ENCODE data around the gene MRTFA.
"Not testable (repeated sequence)": the region's sequence is repeated elsewhere in the genome, so short reads cannot be mapped to it uniquely, and the experiment has no call there.

Gene MRTFA

GRCh38 chr22:40531951-40532900 is 104.3 kb downstream of the MRTFA start:
- H3K4me3 ChIP-seq (ENCODE audit: control insufficient read depth, low read depth, low read length) = peak overlapping the region; percentile 20
- DNase-seq (ENCODE audit: low read depth) = no peak
- no peak for TF ChIP-seq CTCF (IDR thresholded peaks at IDR 0.05; ENCODE audit: control insufficient read depth, insufficient read depth, low read depth, low read length, missing control alignments)

GRCh38 chr22:40530391-40530790 is 106.1 kb downstream of the MRTFA start:
- DNase-seq (ENCODE audit: low read depth); H3K4me3 ChIP-seq (ENCODE audit: control insufficient read depth, low read depth, low read length): not testable (repeated sequence)

- no peak overlapping the region for H3K4me3 ChIP-seq (ENCODE audit: control insufficient read depth, low read depth, low read length)
- no peak for TF ChIP-seq CTCF (IDR thresholded peaks at IDR 0.05; ENCODE audit: control insufficient read depth, insufficient read depth, low read depth, low read length, missing control alignments)
- DNase-seq (ENCODE audit: low read depth) = no peak
Observed at GRCh38 chr22:40529821-40530220, 106.7 kb downstream of the MRTFA start.

GRCh38 chr22:40526960-40527359 is 109.6 kb downstream of the MRTFA start:
- no peak overlapping the region for H3K4me3 ChIP-seq (ENCODE audit: control insufficient read depth, low read depth, low read length)
- TF ChIP-seq CTCF (IDR thresholded peaks at IDR 0.05; ENCODE audit: control insufficient read depth, insufficient read depth, low read depth, low read length, missing control alignments) = no peak

GRCh38 chr22:40525250-40525884 is 111.2 kb downstream of the MRTFA start:
- no peak overlapping the region for H3K4me3 ChIP-seq (ENCODE audit: control insufficient read depth, low read depth, low read length)
- peak; percentile 77 for TF ChIP-seq CTCF (IDR thresholded peaks at IDR 0.05; ENCODE audit: control insufficient read depth, insufficient read depth, low read depth, low read length, missing control alignments)
- DNase-seq (ENCODE audit: low read depth) = no peak

More at GRCh38 chr22:40526960-40527359, 109.6 kb downstream of the MRTFA start:
- no peak for DNase-seq (ENCODE audit: low read depth)

- H3K4me3 ChIP-seq (ENCODE audit: control insufficient read depth, low read depth, low read length) = no peak overlapping the region
- no peak for DNase-seq (ENCODE audit: low read depth)
- peak; percentile 47 for TF ChIP-seq CTCF (IDR thresholded peaks at IDR 0.05; ENCODE audit: control insufficient read depth, insufficient read depth, low read depth, low read length, missing control alignments)
Observed at GRCh38 chr22:40524392-40525249, 111.9 kb downstream of the MRTFA start.
